ENCODE results near the gene TMEM202. TPM values are rescaled to one million over a fixed set of nuclear protein-coding genes. Genes with fewer than 3 reads are reported as not detected.
"Not testable (repeated sequence)": the region's sequence is repeated elsewhere in the genome, so short reads cannot be mapped to it uniquely, and the experiment has no call there.

TMEM202 gene
- polyA plus RNA-seq, 1 experiment: not detected

- POLR2A ChIA-PET: no interaction called here
- DNase-seq (ENCODE audit: low read depth): no peak
- H3K27me3 ChIP-seq (ENCODE audit: control insufficient read depth, insufficient read depth, low read length): peaks cover 9% of the 10 kb centered on the region
- CTCF ChIA-PET: interaction anchor here (0.9 kb wide), 1 partner anchor 10 kb away, joined by 4 read pairs; no protein-coding TSS in a partner anchor
- TF ChIP-seq CTCF (IDR thresholded peaks at IDR 0.05; ENCODE audit: insufficient read depth, low read depth, low read length): no peak
- no peaks in the 10 kb centered on the region for H3K36me3 ChIP-seq (ENCODE audit: control insufficient read depth, insufficient read depth, low read length)
- H3K4me3 ChIP-seq (ENCODE audit: low read depth, low read length): no peak overlapping the region
Observed at GRCh38 chr15:72379856-72380430, 18.2 kb upstream of the TMEM202 start.

- H3K36me3 ChIP-seq (ENCODE audit: control insufficient read depth, insufficient read depth, low read length): no peaks in the 10 kb centered on the region
- no peak for TF ChIP-seq CTCF (IDR thresholded peaks at IDR 0.05; ENCODE audit: insufficient read depth, low read depth, low read length)
- H3K4me3 ChIP-seq (ENCODE audit: low read depth, low read length): no peak overlapping the region
- peaks cover 11% of the 10 kb centered on the region for H3K27me3 ChIP-seq (ENCODE audit: control insufficient read depth, insufficient read depth, low read length)
- CTCF ChIA-PET: interaction anchor here (0.9 kb wide), 1 partner anchor 9 kb away, joined by 4 read pairs; no protein-coding TSS in a partner anchor
- POLR2A ChIA-PET: no interaction called here
- no peak for DNase-seq (ENCODE audit: low read depth)
Observed at GRCh38 chr15:72380743-72381142, 17.4 kb upstream of the TMEM202 start.

- peaks cover 11% of the 10 kb centered on the region for H3K27me3 ChIP-seq (ENCODE audit: control insufficient read depth, insufficient read depth, low read length)
- no peaks in the 10 kb centered on the region for H3K36me3 ChIP-seq (ENCODE audit: control insufficient read depth, insufficient read depth, low read length)
- no peak for DNase-seq (ENCODE audit: low read depth)
- peak; percentile 34 for TF ChIP-seq CTCF (IDR thresholded peaks at IDR 0.05; ENCODE audit: insufficient read depth, low read depth, low read length)
- POLR2A ChIA-PET: no interaction called here
- H3K4me3 ChIP-seq (ENCODE audit: low read depth, low read length): no peak overlapping the region
- CTCF ChIA-PET: interaction anchor here (1.5 kb wide), 1 partner anchor 11 kb away, joined by 3 read pairs; no protein-coding TSS in a partner anchor
Observed at GRCh38 chr15:72382146-72382545, 16.0 kb upstream of the TMEM202 start.

- Histone ChIP-seq H3K4me3 (ENCODE audit: low read depth, low read length) (no peak overlapping the region), H3K27me3 (ENCODE audit: control insufficient read depth, insufficient read depth, low read length) (peaks cover 11% of the 10 kb centered on the region), H3K36me3 (ENCODE audit: control insufficient read depth, insufficient read depth, low read length) (no peaks in the 10 kb centered on the region)
- POLR2A ChIA-PET: no interaction called here
- DNase-seq (ENCODE audit: low read depth): no peak
- TF ChIP-seq CTCF (IDR thresholded peaks at IDR 0.05; ENCODE audit: insufficient read depth, low read depth, low read length): no peak
- CTCF ChIA-PET: no interaction called here
Observed at GRCh38 chr15:72387741-72388140, 10.4 kb upstream of the TMEM202 start.

GRCh38 chr15:72389231-72389630, 8.9 kb upstream of the TMEM202 start:
- no peak for DNase-seq (ENCODE audit: low read depth)
- no peak for TF ChIP-seq CTCF (IDR thresholded peaks at IDR 0.05; ENCODE audit: insufficient read depth, low read depth, low read length)
- ChIA-PET CTCF (interaction anchor here (1.1 kb wide), 1 partner anchor 9 kb away, joined by 4 read pairs; no protein-coding TSS in a partner anchor), POLR2A (no interaction called here)
- Histone ChIP-seq H3K27me3 (ENCODE audit: control insufficient read depth, insufficient read depth, low read length) (peaks cover 7% of the 10 kb centered on the region), H3K4me3 (ENCODE audit: low read depth, low read length) (no peak overlapping the region), H3K36me3 (ENCODE audit: control insufficient read depth, insufficient read depth, low read length) (no peaks in the 10 kb centered on the region)

- H3K27me3 ChIP-seq (ENCODE audit: control insufficient read depth, insufficient read depth, low read length); H3K4me3 ChIP-seq (ENCODE audit: low read depth, low read length); POLR2A ChIA-PET; DNase-seq (ENCODE audit: low read depth); H3K36me3 ChIP-seq (ENCODE audit: control insufficient read depth, insufficient read depth, low read length); CTCF ChIA-PET: not testable (repeated sequence)
Observed at GRCh38 chr15:72396331-72396730, 1.8 kb upstream of the TMEM202 start.
